ENCODE data around the gene LMX1A. TPM values are rescaled to one million over a fixed set of nuclear protein-coding genes. Genes with fewer than 3 reads are reported as not detected.

LMX1A gene
- polyA plus RNA-seq, 3 donors: not detected

DNA sequence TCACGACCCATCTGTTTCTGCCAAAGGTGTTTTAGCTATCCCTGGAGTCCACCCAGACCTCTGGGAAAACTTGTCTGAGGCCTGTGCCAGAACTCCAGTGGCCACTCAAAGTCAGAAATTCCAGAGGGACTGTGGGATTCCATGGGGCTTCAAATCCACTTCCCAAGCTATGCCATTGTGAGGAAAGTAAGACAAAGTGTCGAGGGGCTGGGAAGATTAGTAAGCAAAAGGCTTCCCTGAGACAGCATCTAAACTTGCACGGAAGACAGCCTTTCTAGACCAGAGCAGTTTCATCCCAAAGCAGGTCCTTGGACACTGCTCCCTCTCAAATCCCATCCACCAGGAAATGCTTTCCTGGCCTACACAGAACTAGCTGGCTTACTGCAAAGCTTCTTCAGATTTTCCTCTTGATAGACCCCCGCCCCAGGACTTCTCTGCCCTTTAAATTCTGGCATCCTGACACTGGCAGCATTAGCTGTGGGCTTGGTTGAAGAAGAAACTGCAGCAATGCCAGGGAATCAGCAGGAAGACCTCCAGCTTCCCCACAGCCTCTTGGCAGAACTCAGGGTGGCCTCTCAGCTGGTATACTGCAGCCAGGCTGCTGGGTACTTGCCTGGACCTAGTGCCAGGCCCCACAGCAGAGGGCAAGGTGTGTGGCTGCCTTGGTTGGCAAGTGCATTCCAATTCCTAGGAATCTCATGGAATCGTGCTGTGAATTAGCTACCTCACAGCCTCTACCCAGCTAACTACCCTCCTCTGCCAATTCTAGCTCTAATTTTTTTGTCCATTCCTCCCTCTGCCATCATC is 27.3 kb upstream of the LMX1A start:
- no peaks in the 10 kb centered on the region for H3K36me3 Mint-ChIP-seq

DNA sequence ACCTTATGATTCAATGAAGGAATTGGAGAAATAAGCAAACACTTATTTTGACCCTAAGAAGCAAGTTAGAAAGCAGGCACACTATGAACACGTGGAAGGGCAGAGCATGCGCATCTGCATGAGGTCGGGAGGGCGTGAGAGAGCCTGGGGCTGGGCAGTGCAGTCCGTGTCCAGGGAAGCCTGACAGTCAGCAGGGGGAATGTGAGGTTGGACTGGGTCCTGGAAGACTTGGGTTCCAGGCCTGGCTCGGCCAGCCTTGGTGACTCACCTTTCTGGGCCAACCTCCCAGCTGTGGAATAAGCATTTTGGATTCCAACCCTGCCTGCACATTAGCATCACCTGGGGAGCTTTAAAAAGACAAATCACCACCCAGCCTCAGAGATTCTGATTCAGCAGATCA is 26.6 kb upstream of the LMX1A start:
- intact Hi-C loops (cut with micrococcal nuclease): no loop called here
- Histone ChIP-seq H2AFZ (ENCODE audit: insufficient read depth, low read depth, low read length, poor library complexity, severe bottlenecking) (no peak overlapping the region), H3K9ac (ENCODE audit: insufficient read depth, low read length, poor library complexity, severe bottlenecking) (no peak overlapping the region), H3K9me3 (replicated peaks in 1 of 2; ENCODE audit: control insufficient read depth in 1 of 2, insufficient read depth in 1 of 2, low read length in 2 of 2) (no peaks in the 10 kb centered on the region), H3K36me3 (replicated peaks in 1 of 2; ENCODE audit: control insufficient read depth in 1 of 2, insufficient read depth in 2 of 2, low read length in 2 of 2) (no peaks in the 10 kb centered on the region), H3K27me3 (ENCODE audit: control insufficient read depth in 2 of 2, insufficient read depth in 2 of 2, low read length in 2 of 2) (peaks cover 48 to 84% of the 10 kb centered on the region in 2 donors), H4K20me1 (ENCODE audit: insufficient read depth, low read length) (no peaks in the 10 kb centered on the region), H3K4me2 (replicated peaks; ENCODE audit: extremely low read depth, low read length, poor library complexity, severe bottlenecking) (no peak overlapping the region), H3K27ac (ENCODE audit: low read depth in 1 of 2, low read length in 2 of 2) (no peak overlapping the region), H3K4me1 (ENCODE audit: control insufficient read depth in 1 of 2, insufficient read depth in 2 of 2, low read length in 2 of 2) (no peaks in the 10 kb centered on the region), H3K79me2 (ENCODE audit: insufficient read depth, low read length) (no peaks in the 10 kb centered on the region), H3K4me3 (replicated peaks in 1 of 3; ENCODE audit: low read depth in 2 of 3, low read length in 3 of 3) (no peak overlapping the region)
- Mint-ChIP-seq H3K4me3 (peak overlapping the region in 1 of 2 donors; percentile 6), H3K36me3 (no peaks in the 10 kb centered on the region), H3K27me3 (ENCODE audit: low read depth in 3 of 3) (peaks cover 52 to 87% (median 59%) of the 10 kb centered on the region in 3 donors), H3K4me1 (no peaks in the 10 kb centered on the region), H3K9me3 (peaks cover 0 to 5% (median 3%) of the 10 kb centered on the region in 7 donors), H3K27ac (no peak overlapping the region)
- no peak for DNase-seq
- WGBS (ENCODE audit: insufficient coverage): 92% methylated on average over 6 of the region's 6 CpGs
- TF ChIP-seq, protein P1, sequence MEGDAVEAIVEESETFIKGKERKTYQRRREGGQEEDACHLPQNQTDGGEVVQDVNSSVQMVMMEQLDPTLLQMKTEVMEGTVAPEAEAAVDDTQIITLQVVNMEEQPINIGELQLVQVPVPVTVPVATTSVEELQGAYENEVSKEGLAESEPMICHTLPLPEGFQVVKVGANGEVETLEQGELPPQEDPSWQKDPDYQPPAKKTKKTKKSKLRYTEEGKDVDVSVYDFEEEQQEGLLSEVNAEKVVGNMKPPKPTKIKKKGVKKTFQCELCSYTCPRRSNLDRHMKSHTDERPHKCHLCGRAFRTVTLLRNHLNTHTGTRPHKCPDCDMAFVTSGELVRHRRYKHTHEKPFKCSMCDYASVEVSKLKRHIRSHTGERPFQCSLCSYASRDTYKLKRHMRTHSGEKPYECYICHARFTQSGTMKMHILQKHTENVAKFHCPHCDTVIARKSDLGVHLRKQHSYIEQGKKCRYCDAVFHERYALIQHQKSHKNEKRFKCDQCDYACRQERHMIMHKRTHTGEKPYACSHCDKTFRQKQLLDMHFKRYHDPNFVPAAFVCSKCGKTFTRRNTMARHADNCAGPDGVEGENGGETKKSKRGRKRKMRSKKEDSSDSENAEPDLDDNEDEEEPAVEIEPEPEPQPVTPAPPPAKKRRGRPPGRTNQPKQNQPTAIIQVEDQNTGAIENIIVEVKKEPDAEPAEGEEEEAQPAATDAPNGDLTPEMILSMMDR (IDR thresholded peaks at IDR 0.05): no peak

More for the DNA sequence above, 27.3 kb upstream of the LMX1A start:
- no peaks in the 10 kb centered on the region for H3K4me1 ChIP-seq (ENCODE audit: control insufficient read depth in 1 of 2, insufficient read depth in 2 of 2, low read length in 2 of 2)
- Mint-ChIP-seq H3K27ac (peak overlapping the region in 1 of 7 donors; percentile 51), H3K4me1 (no peaks in the 10 kb centered on the region), H3K4me3 (peak overlapping the region in 1 of 2 donors; percentile 1), H3K9me3 (no peaks in the 10 kb centered on the region), H3K27me3 (ENCODE audit: low read depth in 3 of 3) (peaks cover 53 to 88% (median 60%) of the 10 kb centered on the region in 3 donors)
- WGBS (ENCODE audit: insufficient coverage): 88% methylated on average over 3 of the region's 5 CpGs
- peaks cover 55 to 91% of the 10 kb centered on the region in 2 donors for H3K27me3 ChIP-seq (ENCODE audit: control insufficient read depth in 2 of 2, insufficient read depth in 2 of 2, low read length in 2 of 2)
- H4K20me1 ChIP-seq (ENCODE audit: insufficient read depth, low read length): no peaks in the 10 kb centered on the region
- H3K9me3 ChIP-seq (replicated peaks in 1 of 2; ENCODE audit: control insufficient read depth in 1 of 2, insufficient read depth in 1 of 2, low read length in 2 of 2): no peaks in the 10 kb centered on the region
- H3K79me2 ChIP-seq (ENCODE audit: insufficient read depth, low read length): no peaks in the 10 kb centered on the region
- H3K4me3 ChIP-seq (replicated peaks in 1 of 3; ENCODE audit: low read depth in 2 of 3, low read length in 3 of 3): no peak overlapping the region
- H3K36me3 ChIP-seq (replicated peaks in 1 of 2; ENCODE audit: control insufficient read depth in 1 of 2, insufficient read depth in 2 of 2, low read length in 2 of 2): no peaks in the 10 kb centered on the region
- no peak overlapping the region for H3K9ac ChIP-seq (ENCODE audit: insufficient read depth, low read length, poor library complexity, severe bottlenecking)
- no peak overlapping the region for H3K27ac ChIP-seq (ENCODE audit: low read depth in 1 of 2, low read length in 2 of 2)
- intact Hi-C loops (cut with micrococcal nuclease): no loop called here
- DNase-seq: no peak
- H3K4me2 ChIP-seq (replicated peaks; ENCODE audit: extremely low read depth, low read length, poor library complexity, severe bottlenecking): no peak overlapping the region
- H2AFZ ChIP-seq (ENCODE audit: insufficient read depth, low read depth, low read length, poor library complexity, severe bottlenecking): no peak overlapping the region
- TF ChIP-seq, protein P1 (IDR thresholded peaks at IDR 0.05): no peak
